Breast epithelium (tissue), 3 donors: ENCODE measurements around the gene SKA2.

Experiments
- CTCF ChIP-seq, 3 donors: fragments of 450-650 bp; IDR thresholded peaks; one replicate each; pipeline ENCODE4 v1.5.1; 2016 to 2017; ENCODE audit warnings: antibody characterized with exemption in 3 of 3, mild to moderate bottlenecking in 3 of 3, moderate library complexity in 3 of 3
- POLR2A ChIP-seq: fragments of 450-650 bp; IDR thresholded peaks from one replicate; pipeline ENCODE4 v1.6.1; 2016; ENCODE audit warnings: antibody characterized with exemption, mild to moderate bottlenecking, moderate library complexity
- POLR2AphosphoS5 ChIP-seq, 3 donors: sonication (generic); formaldehyde crosslinking; IDR thresholded peaks; one replicate each; pipeline ENCODE4 v1.6.1; 2017; ENCODE audit warnings: antibody characterized with exemption in 3 of 3

- no peak for TF ChIP-seq CTCF (IDR thresholded peaks at IDR 0.05)
- TF ChIP-seq POLR2A = no peak
- no peak for TF ChIP-seq POLR2AphosphoS5 (IDR thresholded peaks at IDR 0.05)
Observed at GRCh38 chr17:59151591-59151990, 3.4 kb downstream of the SKA2 start.
